CD1c-positive myeloid dendritic cell (primary cell): ENCODE measurements around the gene TTC23L.

ENCODE experiments used
- DNase-seq: peaks from one replicate; pipeline ENCODE4 v3.0.0-alpha.2; 2016; ENCODE audit errors: extremely low spot score

The TTC23L gene

GRCh38 chr5:34870382-34870781, 31.4 kb downstream of the TTC23L start:
- no peak for DNase-seq

- DNase-seq, result no peak
Observed at GRCh38 chr5:34876275-34876674, 37.3 kb downstream of the TTC23L start.

GRCh38 chr5:34881246-34881645, 42.3 kb downstream of the TTC23L start:
- no peak for DNase-seq

GRCh38 chr5:34886392-34887119, 47.6 kb downstream of the TTC23L start:
- no peak for DNase-seq

- no peak for DNase-seq
Observed at GRCh38 chr5:34889394-34889793, 50.4 kb downstream of the TTC23L start.

GRCh38 chr5:34891981-34892380, 53.0 kb downstream of the TTC23L start:
- no peak for DNase-seq

GRCh38 chr5:34892414-34892813, 53.5 kb downstream of the TTC23L start:
- DNase-seq, result no peak

- no peak for DNase-seq
Observed at GRCh38 chr5:34894716-34895115, 55.8 kb downstream of the TTC23L start.

GRCh38 chr5:34895641-34896419, 56.9 kb downstream of the TTC23L start:
- no peak for DNase-seq

- DNase-seq, result no peak
Observed at GRCh38 chr5:34897646-34898045, 58.7 kb downstream of the TTC23L start.

- peak; percentile 63 for DNase-seq
Observed at GRCh38 chr5:34898258-34898895, 59.4 kb downstream of the TTC23L start.

GRCh38 chr5:34899066-34899465, 60.1 kb downstream of the TTC23L start:
- no peak for DNase-seq

GRCh38 chr5:34900652-34901051, 61.7 kb downstream of the TTC23L start:
- DNase-seq, result no peak

GRCh38 chr5:34903260-34903659, 64.3 kb downstream of the TTC23L start:
- no peak for DNase-seq

- no peak for DNase-seq
Observed at GRCh38 chr5:34905564-34905963, 66.6 kb downstream of the TTC23L start.

- DNase-seq, result no peak
Observed at GRCh38 chr5:34913072-34913471, 74.1 kb downstream of the TTC23L start.

GRCh38 chr5:34914671-34915138, 75.7 kb downstream of the TTC23L start:
- peak; percentile 7 for DNase-seq

GRCh38 chr5:34915139-34915855, 76.3 kb downstream of the TTC23L start, which contains the start of the genes BRIX1 and RAD1:
Gene BRIX1, plus strand, starts transcription at chr5:34915711. Its CDS starts 28 bp downstream, at chr5:34915739.
Gene RAD1, minus strand, starts transcription at chr5:34915504. Its CDS starts 612 bp downstream, at chr5:34914892.
- DNase-seq, result peak; percentile 97

- no peak for DNase-seq
Observed at GRCh38 chr5:34915856-34916192, 76.9 kb downstream of the TTC23L start.

GRCh38 chr5:34916518-34916917, 77.6 kb downstream of the TTC23L start:
- no peak for DNase-seq

- no peak for DNase-seq
Observed at GRCh38 chr5:34918025-34918424, 79.1 kb downstream of the TTC23L start.

GRCh38 chr5:34919077-34919476, 80.1 kb downstream of the TTC23L start:
- no peak for DNase-seq
